SK-N-SH treated with all-trans-retinoic acid at 6 μM for 48 hours (cell line): ENCODE data around the gene PRKG1.

ENCODE experiments used
- ATAC-seq: fragments of 200-7000 bp; cut with Tn5 transposase; 3 replicates; pipeline ENCODE4 v1.9.1; 2020; ENCODE audit warnings: mild to moderate bottlenecking, moderate library complexity
- ARNTL ChIP-seq: fragments of 450-650 bp; formaldehyde crosslinking; IDR thresholded peaks from 2 replicates; pipeline ENCODE4 v1.5.0; 2020; ENCODE audit warnings: low read depth, mild to moderate bottlenecking, moderate library complexity, borderline replicate concordance
- BACH2 ChIP-seq: fragments of 250-450 bp; sonication (Bioruptor Pico); IDR thresholded peaks from 2 replicates; pipeline ENCODE4 v1.9.0; 2021; ENCODE audit warnings: mild to moderate bottlenecking, borderline replicate concordance
- CSDC2 ChIP-seq: fragments of 250-450 bp; sonication (Bioruptor Pico); IDR thresholded peaks from 2 replicates; pipeline ENCODE4 v1.5.0; 2020; ENCODE audit warnings: mild to moderate bottlenecking, moderate library complexity
- GLIS3 ChIP-seq: fragments of 250-450 bp; sonication (Bioruptor Pico); IDR thresholded peaks from 2 replicates; pipeline ENCODE4 v1.5.0; 2020; ENCODE audit warnings: mild to moderate bottlenecking, moderate library complexity
- ISL1 ChIP-seq: fragments of 250-450 bp; sonication (Bioruptor Pico); IDR thresholded peaks from 2 replicates; pipeline ENCODE4 v2.1.2; 2022; ENCODE audit warnings: mild to moderate bottlenecking, moderate library complexity
- OSR1 ChIP-seq: fragments of 250-450 bp; sonication (Bioruptor Pico); IDR thresholded peaks from 2 replicates; pipeline ENCODE4 v1.8.0; 2022; ENCODE audit warnings: moderate library complexity, mild to moderate bottlenecking, inconsistent platforms
- PPARA ChIP-seq: fragments of 250-450 bp; sonication (Bioruptor Pico); IDR thresholded peaks from 2 replicates; pipeline ENCODE4 v1.5.0; 2020; ENCODE audit warnings: mild to moderate bottlenecking, borderline replicate concordance
- RARB ChIP-seq: fragments of 250-450 bp; sonication (Bioruptor Pico); IDR thresholded peaks from 2 replicates; pipeline ENCODE4 v1.8.0; 2021; ENCODE audit warnings: mild to moderate bottlenecking, moderate library complexity
- SNAI2 ChIP-seq: fragments of 250-450 bp; sonication (Bioruptor Pico); IDR thresholded peaks from 2 replicates; pipeline ENCODE4 v1.5.0; 2020; ENCODE audit warnings: mild to moderate bottlenecking, moderate library complexity
- ZC3H10 ChIP-seq: fragments of 250-450 bp; sonication (Bioruptor Pico); IDR thresholded peaks from 2 replicates; pipeline ENCODE4 v1.5.1; 2021; ENCODE audit warnings: mild to moderate bottlenecking, moderate library complexity
- ZFP3 ChIP-seq: fragments of 250-450 bp; sonication (Bioruptor Pico); IDR thresholded peaks from 2 replicates; pipeline ENCODE4 v1.5.0; 2020; ENCODE audit warnings: mild to moderate bottlenecking, moderate library complexity
- ZFP30 ChIP-seq: fragments of 450-650 bp; formaldehyde crosslinking; IDR thresholded peaks from 2 replicates; pipeline ENCODE4 v1.5.0; 2022; ENCODE audit warnings: mild to moderate bottlenecking, moderate library complexity
- ZNF565 ChIP-seq: fragments of 450-650 bp; formaldehyde crosslinking; conservative IDR thresholded peaks from 2 replicates; pipeline ENCODE4 v1.5.0; 2020; ENCODE audit warnings: low read depth, mild to moderate bottlenecking, moderate library complexity
- ZNF8 ChIP-seq: fragments of 450-650 bp; formaldehyde crosslinking; IDR thresholded peaks from 2 replicates; pipeline ENCODE4 v1.5.0; 2020; ENCODE audit warnings: mild to moderate bottlenecking, moderate library complexity
- TF ChIP-seq, protein P1 (sequence below): fragments of 250-450 bp; sonication (Bioruptor Pico); IDR thresholded peaks from 2 replicates; pipeline ENCODE4 v1.5.1; 2021; ENCODE audit warnings: mild to moderate bottlenecking, moderate library complexity
- TF ChIP-seq, protein P2 (sequence below): fragments of 250-450 bp; sonication (Bioruptor Pico); IDR thresholded peaks from 2 replicates; pipeline ENCODE4 v1.5.0; 2020; ENCODE audit warnings: mild to moderate bottlenecking, moderate library complexity
- TF ChIP-seq, protein P3 (sequence below): fragments of 250-450 bp; sonication (Bioruptor Pico); IDR thresholded peaks from 2 replicates; pipeline ENCODE4 v1.5.1; 2020; ENCODE audit warnings: low read depth, mild to moderate bottlenecking, moderate library complexity
- TF ChIP-seq, protein P4 (sequence below): fragments of 250-450 bp; sonication (Bioruptor Pico); IDR thresholded peaks from 2 replicates; pipeline ENCODE4 v1.8.0; 2020; ENCODE audit warnings: mild to moderate bottlenecking, moderate library complexity, borderline replicate concordance
- TF ChIP-seq, protein P5 (sequence below): fragments of 250-450 bp; sonication (Bioruptor Pico); IDR thresholded peaks from 2 replicates; pipeline ENCODE4 v1.8.0; 2021; ENCODE audit warnings: low read depth, mild to moderate bottlenecking, moderate library complexity, borderline replicate concordance

Gene PRKG1

DNA sequence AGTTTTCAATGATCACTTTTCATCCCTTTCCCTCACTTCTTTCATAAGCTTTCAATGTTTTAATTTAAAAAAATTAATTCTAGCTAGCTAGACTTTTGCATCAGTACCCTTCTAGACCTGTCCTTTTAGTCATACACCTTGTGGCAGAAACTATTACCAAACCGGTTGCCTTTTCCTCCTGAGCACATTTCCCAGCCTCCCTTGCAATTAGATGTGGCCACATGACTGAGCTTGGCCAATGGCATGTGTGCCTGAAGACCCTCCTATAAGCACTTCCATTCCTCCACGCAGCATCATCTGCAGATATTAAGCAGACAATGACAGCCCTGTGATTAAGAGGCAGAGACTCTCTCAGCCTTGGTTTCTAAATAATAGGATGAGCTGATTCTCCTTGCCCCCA is 1252.1 kb downstream of the PRKG1 start:
- no peak for ATAC-seq
- TF ChIP-seq, protein P1, sequence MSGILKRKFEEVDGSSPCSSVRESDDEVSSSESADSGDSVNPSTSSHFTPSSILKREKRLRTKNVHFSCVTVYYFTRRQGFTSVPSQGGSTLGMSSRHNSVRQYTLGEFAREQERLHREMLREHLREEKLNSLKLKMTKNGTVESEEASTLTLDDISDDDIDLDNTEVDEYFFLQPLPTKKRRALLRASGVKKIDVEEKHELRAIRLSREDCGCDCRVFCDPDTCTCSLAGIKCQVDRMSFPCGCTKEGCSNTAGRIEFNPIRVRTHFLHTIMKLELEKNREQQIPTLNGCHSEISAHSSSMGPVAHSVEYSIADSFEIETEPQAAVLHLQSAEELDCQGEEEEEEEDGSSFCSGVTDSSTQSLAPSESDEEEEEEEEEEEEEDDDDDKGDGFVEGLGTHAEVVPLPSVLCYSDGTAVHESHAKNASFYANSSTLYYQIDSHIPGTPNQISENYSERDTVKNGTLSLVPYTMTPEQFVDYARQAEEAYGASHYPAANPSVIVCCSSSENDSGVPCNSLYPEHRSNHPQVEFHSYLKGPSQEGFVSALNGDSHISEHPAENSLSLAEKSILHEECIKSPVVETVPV (CRISPR knock-in tag): no peak
- no peak for TF ChIP-seq ZFP30 (CRISPR knock-in tag)
- TF ChIP-seq, protein P2, sequence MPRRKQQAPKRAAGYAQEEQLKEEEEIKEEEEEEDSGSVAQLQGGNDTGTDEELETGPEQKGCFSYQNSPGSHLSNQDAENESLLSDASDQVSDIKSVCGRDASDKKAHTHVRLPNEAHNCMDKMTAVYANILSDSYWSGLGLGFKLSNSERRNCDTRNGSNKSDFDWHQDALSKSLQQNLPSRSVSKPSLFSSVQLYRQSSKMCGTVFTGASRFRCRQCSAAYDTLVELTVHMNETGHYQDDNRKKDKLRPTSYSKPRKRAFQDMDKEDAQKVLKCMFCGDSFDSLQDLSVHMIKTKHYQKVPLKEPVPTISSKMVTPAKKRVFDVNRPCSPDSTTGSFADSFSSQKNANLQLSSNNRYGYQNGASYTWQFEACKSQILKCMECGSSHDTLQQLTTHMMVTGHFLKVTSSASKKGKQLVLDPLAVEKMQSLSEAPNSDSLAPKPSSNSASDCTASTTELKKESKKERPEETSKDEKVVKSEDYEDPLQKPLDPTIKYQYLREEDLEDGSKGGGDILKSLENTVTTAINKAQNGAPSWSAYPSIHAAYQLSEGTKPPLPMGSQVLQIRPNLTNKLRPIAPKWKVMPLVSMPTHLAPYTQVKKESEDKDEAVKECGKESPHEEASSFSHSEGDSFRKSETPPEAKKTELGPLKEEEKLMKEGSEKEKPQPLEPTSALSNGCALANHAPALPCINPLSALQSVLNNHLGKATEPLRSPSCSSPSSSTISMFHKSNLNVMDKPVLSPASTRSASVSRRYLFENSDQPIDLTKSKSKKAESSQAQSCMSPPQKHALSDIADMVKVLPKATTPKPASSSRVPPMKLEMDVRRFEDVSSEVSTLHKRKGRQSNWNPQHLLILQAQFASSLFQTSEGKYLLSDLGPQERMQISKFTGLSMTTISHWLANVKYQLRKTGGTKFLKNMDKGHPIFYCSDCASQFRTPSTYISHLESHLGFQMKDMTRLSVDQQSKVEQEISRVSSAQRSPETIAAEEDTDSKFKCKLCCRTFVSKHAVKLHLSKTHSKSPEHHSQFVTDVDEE (CRISPR knock-in tag): no peak
- no peak for TF ChIP-seq SNAI2 (CRISPR knock-in tag)
- no peak for TF ChIP-seq ISL1 (CRISPR knock-in tag)
- no peak for TF ChIP-seq PPARA (CRISPR knock-in tag)

DNA sequence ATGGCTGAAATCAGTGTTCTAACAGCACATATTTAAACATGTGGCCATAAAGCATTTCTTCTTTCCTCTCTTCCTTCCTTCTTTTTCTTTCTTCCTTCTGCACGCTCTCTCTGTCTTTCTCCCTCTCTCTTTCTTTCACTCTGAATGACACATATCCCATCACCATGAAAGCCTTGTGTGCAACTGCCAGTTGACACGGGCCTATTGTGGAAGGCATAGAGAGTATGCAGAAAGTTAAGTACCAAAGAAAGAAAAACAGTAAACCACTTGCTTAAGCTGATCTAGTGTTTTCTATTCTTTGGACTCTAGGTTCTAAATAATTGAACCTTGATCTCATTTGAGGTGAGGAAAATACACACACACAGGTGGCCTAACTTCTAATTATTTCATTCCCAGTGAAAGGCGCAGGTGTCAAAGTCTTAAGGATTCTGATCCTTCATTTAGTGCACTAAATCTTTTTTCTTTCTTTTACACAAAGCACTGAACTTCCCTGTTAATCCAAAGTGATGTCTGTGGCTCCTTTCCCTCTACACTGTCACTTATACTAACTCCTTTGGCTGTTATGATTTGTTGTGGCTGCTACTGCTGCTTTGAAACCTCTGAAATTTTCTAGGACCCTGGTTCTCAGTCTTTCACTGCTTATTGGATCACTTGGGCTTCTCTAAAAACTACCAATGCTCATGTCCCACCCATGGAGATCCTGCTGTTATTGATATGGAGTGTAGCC is 1257.5 kb downstream of the PRKG1 start:
- ATAC-seq: no peak
- TF ChIP-seq, protein P2 (CRISPR knock-in tag): no peak
- TF ChIP-seq, protein P1 (CRISPR knock-in tag): no peak
- TF ChIP-seq, protein P3, sequence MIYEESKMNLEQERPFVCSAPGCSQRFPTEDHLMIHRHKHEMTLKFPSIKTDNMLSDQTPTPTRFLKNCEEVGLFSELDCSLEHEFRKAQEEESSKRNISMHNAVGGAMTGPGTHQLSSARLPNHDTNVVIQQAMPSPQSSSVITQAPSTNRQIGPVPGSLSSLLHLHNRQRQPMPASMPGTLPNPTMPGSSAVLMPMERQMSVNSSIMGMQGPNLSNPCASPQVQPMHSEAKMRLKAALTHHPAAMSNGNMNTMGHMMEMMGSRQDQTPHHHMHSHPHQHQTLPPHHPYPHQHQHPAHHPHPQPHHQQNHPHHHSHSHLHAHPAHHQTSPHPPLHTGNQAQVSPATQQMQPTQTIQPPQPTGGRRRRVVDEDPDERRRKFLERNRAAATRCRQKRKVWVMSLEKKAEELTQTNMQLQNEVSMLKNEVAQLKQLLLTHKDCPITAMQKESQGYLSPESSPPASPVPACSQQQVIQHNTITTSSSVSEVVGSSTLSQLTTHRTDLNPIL (CRISPR knock-in tag): no peak
- no peak for TF ChIP-seq GLIS3
- TF ChIP-seq RARB: no peak
- TF ChIP-seq ZNF8 (CRISPR knock-in tag): no peak
- no peak for TF ChIP-seq CSDC2 (CRISPR knock-in tag)
- TF ChIP-seq ARNTL (CRISPR knock-in tag): no peak
- no peak for TF ChIP-seq OSR1 (CRISPR knock-in tag)
- TF ChIP-seq, protein P4, sequence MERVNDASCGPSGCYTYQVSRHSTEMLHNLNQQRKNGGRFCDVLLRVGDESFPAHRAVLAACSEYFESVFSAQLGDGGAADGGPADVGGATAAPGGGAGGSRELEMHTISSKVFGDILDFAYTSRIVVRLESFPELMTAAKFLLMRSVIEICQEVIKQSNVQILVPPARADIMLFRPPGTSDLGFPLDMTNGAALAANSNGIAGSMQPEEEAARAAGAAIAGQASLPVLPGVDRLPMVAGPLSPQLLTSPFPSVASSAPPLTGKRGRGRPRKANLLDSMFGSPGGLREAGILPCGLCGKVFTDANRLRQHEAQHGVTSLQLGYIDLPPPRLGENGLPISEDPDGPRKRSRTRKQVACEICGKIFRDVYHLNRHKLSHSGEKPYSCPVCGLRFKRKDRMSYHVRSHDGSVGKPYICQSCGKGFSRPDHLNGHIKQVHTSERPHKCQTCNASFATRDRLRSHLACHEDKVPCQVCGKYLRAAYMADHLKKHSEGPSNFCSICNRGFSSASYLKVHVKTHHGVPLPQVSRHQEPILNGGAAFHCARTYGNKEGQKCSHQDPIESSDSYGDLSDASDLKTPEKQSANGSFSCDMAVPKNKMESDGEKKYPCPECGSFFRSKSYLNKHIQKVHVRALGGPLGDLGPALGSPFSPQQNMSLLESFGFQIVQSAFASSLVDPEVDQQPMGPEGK (CRISPR knock-in tag): no peak
- no peak for TF ChIP-seq BACH2 (CRISPR knock-in tag)
- TF ChIP-seq ZC3H10: no peak

DNA sequence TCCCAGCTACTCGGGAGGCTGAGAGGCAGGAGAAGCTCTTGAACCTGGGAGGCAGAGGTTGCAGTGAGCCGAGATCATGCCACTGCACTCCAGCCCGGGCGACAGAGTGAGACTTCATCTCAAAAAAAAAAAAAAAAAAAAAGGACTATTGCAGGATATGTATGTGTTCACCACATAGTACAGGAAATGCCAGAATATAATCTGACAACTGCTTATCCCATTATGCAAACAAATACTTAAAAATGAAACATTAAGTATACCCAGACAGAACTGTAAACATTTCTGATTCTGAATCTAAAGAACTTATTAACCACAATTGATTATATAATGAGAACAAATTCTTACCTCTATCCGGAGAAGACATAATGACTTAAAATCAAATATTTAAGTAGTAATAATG is 1258.5 kb downstream of the PRKG1 start:
- TF ChIP-seq OSR1 (CRISPR knock-in tag) (no peak), ISL1 (CRISPR knock-in tag) (no peak), ZNF565 (CRISPR knock-in tag) (no peak), ZFP3 (CRISPR knock-in tag) (no peak), GLIS3 (no peak)
- TF ChIP-seq, protein P5, sequence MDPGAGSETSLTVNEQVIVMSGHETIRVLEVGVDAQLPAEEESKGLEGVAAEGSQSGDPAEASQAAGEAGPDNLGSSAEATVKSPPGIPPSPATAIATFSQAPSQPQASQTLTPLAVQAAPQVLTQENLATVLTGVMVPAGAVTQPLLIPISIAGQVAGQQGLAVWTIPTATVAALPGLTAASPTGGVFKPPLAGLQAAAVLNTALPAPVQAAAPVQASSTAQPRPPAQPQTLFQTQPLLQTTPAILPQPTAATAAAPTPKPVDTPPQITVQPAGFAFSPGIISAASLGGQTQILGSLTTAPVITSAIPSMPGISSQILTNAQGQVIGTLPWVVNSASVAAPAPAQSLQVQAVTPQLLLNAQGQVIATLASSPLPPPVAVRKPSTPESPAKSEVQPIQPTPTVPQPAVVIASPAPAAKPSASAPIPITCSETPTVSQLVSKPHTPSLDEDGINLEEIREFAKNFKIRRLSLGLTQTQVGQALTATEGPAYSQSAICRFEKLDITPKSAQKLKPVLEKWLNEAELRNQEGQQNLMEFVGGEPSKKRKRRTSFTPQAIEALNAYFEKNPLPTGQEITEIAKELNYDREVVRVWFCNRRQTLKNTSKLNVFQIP (CRISPR knock-in tag): no peak
- TF ChIP-seq, protein P2 (CRISPR knock-in tag): no peak
- no peak for ATAC-seq
